Left cardiac atrium (tissue), 4 donors: Measurements from ENCODE around the gene STPG2. TPM values are rescaled to one million over a fixed set of nuclear protein-coding genes. Genes with fewer than 3 reads are reported as not detected.

ENCODE experiments used
- ATAC-seq, 2 donors: fragments of 200-7000 bp; cut with Tn5 transposase; one replicate each; pipeline ENCODE4 v1.9.1; 2020; ENCODE audit warnings: mild to moderate bottlenecking in 2 of 2, moderate library complexity in 2 of 2
- DNase-seq: peaks from one replicate; pipeline ENCODE4 v3.0.0-alpha.2; 2020
- intact Hi-C, 2 donors: fragments of 100-400 bp; cut with DNase I; formaldehyde crosslinking; loops; one replicate each; pipeline versions ENCODE4 v1.14.1 to v1.15.1; 2022 to 2023
- total RNA-seq, 2 donors: library from RNA; stranded (reverse); fragmentation: NEBNext Ultra II Directional; extraction: Animal tissue kit (Norgen Biotek cat#: 25700); gene quantifications; one replicate each; pipeline ENCODE4 v1.2.1, GENCODE V29; 2021
- donor health status: DM: no; HTN: yes; CAD: no.
- donor health status: DM: no; HTN: yes; CAD: no; lungs with severe emphysema.
- donor health status: DM: yes; HTN: yes; CAD: no.
- donor health status: Dilated cardiomyopathy.

Gene STPG2
- total RNA-seq, 2 donors from 2014 or later, result 0.12 to 0.24 TPM

DNA sequence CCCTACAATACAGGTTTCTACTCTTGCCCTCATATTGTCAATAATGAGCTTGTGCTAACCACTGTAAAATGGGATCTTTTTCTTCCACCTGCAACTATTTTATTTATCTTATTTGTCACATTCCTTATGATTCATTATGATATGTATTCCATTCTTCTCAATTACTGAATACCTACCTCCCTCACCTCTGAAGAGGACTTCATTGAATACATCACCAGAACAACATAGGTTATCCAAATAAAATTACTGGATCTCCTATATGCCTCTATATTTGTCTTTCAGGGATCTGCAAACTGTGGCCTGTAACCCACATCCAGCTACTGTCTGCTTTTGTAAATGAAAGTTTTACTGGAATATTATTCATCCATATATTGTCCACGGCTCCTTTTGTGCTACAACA lies 41.3 kb downstream of the STPG2 start:
- intact Hi-C loops, result no loop called here
- ATAC-seq, result no peak
- DNase-seq, result no peak

DNA sequence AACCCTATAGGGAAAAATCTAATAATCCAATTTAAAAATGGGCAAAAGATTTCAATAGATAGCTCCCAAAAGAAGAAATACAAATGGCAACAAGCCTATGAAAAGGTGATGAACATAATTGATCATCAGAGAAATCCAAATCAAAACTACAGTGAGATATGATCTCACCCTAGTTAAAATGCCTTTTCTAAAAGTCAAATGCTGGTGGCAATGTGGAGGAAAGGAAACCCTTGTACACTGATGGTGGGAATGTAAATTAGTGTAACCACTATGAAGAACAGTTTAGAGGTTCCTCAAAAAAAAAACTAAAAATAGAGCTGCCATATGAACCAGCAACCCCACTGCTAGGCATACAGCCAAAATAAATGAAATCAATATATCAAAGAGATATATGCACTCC lies 44.5 kb downstream of the STPG2 start:
- intact Hi-C loops, result no loop called here
- no peak for DNase-seq
- no peak for ATAC-seq

DNA sequence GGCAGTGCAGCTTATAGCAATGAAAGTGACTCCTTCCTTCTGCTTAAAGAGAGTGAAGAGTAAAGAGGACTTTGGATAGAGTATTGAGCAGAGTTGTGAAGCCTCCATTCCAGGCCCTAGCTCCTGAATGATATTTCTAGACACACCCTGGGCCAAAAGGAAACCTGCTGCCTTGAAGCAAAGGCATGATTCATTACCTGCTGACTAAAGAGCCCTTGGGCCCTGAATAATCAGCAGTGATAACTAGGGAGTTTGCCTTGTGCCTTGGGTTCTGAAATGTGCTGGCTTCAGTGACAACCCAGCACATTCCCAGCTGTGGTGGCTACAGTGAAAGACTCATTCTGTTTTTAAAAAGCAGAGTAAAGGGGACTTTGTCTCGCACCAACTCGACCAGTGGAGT lies 49.2 kb downstream of the STPG2 start:
- intact Hi-C loops, result no loop called here
- ATAC-seq, result no peak
- DNase-seq, result no peak

DNA sequence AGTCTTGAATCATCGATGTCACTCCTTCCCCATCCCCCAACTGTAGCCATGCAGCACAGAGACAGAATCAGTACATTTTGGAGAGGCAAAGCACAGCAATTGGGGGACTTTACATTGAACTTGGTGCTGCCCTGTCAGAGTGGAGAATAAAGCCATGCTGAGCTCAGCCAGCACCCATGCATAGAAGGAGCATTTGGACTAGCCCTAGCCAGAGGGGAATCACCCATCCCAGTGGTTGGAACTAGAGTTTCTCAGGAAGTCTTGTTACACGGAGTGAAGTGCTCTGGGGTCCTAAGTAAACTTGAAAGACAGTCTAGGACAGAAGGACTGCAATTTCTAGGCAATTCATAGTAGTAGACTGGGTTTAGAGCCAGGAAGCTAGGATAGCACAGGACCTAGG lies 49.6 kb downstream of the STPG2 start:
- no peak for DNase-seq
- intact Hi-C loops, result no loop called here
- ATAC-seq, result no peak

DNA sequence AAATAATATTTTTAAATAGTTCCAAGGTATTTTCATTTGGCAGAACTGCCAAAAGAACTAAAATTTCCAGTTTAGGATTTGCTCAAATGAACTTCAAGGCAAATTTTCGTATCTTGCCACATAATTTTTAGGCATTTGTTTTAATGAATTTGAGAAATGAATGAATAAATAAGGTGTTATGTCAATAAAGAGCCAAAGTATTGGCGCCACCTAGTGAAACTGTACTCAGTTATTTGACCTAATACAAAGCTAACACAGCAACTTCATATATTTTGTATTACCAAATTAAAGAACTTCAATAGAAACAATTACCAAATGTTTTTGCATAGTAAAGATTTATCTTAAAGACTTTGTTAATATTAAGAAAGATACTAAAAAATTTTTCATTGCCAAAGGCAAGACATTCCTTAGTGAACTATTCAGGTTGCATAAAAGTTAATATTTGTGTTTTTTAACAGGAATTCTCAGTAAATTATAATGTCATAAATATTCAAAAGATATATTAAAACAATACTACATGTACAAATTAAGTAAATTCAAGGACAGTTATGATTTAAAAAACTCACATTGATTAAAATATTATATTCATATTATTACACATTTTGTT lies 50.3 kb downstream of the STPG2 start:
- no peak for DNase-seq
- no peak for ATAC-seq
- intact Hi-C loops, result no loop called here

DNA sequence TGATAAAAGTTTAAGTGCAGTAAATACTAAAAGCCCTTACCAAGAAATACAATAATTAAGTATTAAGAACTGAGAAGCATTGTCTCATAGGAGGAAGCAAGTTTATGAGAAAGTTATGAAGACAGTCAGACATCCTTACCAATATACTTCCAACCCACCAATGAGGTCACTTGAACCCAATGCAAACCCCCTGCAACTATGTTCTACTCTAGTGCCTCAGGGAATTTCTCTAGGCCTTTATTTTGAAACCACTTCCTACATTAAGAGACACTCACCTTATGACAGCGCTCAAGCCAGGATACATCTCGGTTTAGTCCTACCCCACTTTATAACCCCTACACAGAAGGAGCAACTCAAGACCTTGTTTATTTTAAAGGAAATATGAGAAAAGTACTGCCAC lies 61.3 kb downstream of the STPG2 start:
- intact Hi-C loops, result no loop called here
- ATAC-seq (no peak), DNase-seq (no peak)

DNA sequence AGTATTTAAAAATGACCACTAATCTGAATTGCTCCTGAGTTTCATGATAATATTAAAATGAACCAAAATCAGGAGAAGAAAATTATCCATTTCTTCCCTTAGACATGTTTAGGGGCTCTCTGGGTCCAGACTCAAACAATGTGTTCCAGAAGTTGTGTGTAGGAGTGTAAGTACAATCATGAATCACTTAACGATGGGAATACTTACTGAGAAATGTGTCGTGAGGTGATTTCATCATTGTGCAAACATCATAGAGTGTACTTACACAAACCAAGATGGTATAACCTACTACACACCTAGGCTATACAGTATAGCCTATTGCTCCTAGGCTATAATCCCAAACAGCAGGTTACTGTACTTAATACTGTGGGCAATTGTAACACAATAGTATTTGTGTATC lies 74.8 kb downstream of the STPG2 start:
- intact Hi-C loops, result no loop called here
- no peak for DNase-seq
- ATAC-seq, result no peak

DNA sequence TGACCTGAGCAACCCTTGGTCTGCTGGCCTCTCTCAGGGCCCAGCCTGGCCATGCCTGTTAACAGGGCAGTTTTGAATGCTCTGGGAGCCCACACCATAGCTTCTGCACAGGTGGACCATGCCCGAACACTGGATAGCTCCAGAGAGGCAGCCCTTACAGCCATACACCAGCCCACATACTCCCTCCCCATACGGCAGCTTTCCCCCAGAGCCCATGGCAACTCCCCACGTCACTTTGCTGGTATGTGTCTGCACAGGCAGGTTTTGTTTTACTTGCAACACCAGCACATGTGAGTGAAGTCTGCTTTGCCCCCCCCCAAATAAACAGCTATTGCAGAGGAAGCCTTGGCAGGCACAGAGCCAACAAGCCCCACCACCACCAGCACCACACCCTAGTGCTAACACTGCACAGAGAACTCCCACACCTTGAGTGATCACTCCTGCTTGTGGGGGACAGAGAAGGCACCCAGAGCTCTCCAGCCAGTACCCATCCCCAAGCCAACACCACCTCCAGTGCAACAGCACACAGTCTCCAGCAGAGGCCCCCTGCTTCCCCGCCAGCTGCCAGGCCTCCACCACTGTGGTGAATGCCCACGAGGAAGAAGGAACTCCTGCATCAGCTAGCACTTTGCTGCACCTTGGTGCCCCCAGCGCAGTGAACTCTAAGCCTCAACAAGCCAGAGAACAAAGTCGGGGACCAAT lies 87.3 kb downstream of the STPG2 start:
- no peak for ATAC-seq
- intact Hi-C loops, result no loop called here
- no peak for DNase-seq

DNA sequence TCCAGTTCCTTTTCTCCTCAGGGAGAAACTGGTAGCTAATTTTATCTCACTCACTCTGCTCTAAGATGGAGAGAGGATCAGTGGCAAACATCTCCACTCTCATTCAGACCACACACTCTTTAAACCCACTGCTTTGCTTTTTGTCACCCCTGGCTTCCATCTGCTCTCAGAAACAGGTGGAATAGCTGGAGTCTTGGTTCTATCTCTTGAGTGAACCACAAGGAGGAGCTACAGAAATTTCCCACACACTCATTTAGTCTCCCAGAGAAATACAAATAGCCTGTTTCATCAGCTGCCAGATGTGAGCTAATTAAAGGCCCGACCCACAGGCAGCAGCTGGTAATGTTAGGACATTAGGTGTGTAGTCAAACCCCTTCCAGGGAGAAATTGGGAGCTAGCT lies 96.6 kb downstream of the STPG2 start:
- intact Hi-C loops, result no loop called here
- no peak for DNase-seq
- no peak for ATAC-seq

DNA sequence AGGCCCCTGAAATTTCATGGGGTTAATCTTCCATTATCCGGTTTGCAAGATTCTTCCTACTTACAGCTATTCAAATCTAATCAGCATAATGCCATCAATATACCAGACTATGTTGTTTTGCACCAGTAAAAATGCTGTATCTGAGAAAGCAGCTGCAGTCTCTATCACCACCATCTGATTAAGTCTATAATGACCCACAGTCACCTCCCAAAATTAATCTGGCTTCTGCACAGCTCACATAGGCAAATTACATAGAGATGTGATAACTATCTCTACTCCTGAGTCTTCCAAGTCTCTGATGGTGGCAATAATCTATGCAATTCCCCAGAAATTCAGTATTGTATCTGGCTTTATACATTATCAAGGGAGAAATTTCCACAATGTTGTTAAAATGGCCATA lies 113.2 kb downstream of the STPG2 start:
- no peak for DNase-seq
- intact Hi-C loops, result no loop called here

DNA sequence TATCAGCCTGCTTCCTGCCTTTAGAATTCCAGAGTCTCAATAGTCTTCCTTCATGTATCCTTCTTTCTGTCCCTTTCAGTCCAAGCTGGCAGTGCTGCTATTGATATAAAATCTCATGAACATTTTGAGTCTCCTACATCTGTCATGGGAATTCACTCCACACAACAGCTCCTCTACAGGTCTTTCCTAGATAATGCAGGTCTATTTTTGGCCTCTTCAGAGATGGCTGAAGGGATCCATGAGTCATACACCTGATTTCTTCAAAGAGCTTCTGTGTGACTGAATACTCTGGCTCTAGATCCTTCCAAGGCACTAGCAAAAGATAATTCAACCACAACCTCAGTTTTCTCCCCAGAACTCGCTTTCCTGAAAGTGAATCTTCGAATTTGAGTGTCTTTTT lies 115.4 kb downstream of the STPG2 start:
- DNase-seq (no peak), ATAC-seq (no peak)
- intact Hi-C loops, result no loop called here

More for the DNA sequence above, 113.2 kb downstream of the STPG2 start:
- ATAC-seq, result no peak

DNA sequence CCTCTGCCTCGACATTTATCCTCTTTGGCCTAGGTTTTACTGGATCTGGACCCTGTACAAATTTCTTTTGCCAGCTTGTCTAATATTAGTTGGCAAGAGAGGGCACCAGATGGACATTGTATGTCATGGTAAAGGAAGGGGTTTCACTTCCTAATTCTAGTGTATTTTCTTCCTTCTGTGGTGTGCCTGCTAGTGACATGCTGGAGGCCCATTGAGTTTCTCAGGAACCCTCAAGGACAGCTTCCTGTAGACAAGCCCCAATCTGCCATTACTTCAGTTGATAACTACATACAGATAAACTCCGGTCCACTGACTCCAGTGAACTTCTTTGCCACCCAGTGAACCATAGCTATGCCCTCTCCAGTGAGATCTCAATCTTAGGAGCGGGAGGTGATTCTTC lies 116.9 kb downstream of the STPG2 start:
- ATAC-seq (no peak), DNase-seq (no peak)
- intact Hi-C loops, result no loop called here

DNA sequence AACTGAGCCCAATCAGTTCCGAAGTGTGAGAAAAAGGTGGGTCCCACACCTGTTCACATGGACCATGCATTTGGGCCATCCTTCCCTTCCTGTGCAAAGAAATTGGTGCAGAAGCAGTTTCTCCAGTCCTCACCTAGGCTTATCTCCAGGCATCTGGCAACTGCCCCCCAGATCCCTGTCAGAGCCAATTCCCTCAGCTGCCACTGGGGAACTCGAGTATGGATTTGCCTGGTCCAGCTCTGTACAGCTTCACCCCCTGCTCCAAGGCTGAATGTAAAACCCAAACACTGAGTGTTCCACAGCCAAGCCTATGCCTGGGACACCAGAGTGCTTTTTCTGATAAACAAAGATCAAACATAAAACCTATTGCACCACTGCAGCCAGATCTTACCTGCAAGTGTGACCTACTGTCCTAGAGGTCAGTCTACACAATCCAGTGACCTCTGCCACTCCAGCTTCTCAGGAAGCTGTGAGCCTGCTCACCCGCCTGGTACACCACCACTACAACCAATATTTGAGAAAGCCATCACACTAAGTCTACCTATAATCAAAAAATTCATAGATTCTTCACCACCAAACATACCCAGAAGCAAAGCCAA lies 136.4 kb downstream of the STPG2 start:
- no peak for DNase-seq
- no peak for ATAC-seq
- intact Hi-C loops, result no loop called here

DNA sequence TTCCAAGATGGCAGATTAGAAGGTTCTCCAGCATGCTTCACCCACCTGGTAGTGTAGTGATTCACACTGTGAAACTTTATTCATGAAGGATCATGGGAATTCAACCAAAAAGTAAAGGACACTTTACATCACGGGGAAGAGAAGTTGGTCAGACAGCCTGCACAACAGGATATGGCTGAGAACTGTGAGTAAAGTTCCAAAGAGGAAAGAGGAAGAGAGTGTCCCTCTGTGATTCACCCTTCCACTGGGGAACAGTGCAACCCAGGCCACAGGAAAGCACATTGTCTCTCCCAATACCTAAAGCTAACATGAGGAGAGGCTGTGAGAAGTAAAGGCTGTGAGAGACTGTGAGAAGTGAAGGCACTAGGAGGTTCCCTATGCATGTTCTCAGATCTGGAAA lies 137.2 kb downstream of the STPG2 start:
- intact Hi-C loops, result no loop called here

DNA sequence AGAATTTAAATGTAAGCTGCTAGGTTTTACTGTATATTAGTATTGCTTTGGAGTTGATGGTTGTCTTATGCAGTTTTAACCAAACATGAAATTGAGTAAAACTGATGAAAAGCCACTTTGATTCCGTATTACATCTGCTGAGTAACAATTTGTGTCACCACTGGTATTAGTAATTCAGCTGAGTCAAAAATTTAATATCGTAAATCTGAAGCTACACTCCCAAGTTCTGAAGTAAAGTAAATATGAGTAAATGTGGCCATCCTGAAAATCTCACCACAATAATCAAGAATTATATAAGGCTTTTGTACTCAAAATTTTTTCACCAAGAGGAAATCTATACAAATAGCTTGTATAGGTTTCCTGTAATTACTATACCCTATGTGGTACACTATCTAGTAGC lies 142.3 kb downstream of the STPG2 start:
- ATAC-seq, result no peak

More for the DNA sequence above, 137.2 kb downstream of the STPG2 start:
- ATAC-seq (no peak), DNase-seq (no peak)

DNA sequence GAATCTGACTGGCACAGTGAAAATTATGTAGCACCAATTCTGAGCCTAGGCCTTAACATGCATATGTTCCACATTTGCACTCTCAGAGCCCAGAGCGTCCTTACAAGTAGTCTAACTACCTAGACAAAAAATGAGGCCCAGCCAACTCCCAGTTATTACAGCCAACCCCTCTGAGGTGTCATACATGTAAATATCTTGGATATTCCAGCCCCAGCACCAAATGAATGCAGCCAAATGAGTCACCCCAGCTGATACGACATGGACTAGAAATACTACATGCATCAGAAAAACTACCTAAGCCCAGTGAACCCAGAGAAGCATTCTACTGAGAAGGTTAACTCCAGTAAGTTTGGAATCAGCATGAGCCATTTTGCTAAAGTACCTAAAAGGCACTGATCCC lies 145.1 kb downstream of the STPG2 start:
- ATAC-seq (no peak), DNase-seq (no peak)
- intact Hi-C loops, result no loop called here

More for the DNA sequence above, 142.3 kb downstream of the STPG2 start:
- DNase-seq, result no peak
- intact Hi-C loops, result no loop called here

DNA sequence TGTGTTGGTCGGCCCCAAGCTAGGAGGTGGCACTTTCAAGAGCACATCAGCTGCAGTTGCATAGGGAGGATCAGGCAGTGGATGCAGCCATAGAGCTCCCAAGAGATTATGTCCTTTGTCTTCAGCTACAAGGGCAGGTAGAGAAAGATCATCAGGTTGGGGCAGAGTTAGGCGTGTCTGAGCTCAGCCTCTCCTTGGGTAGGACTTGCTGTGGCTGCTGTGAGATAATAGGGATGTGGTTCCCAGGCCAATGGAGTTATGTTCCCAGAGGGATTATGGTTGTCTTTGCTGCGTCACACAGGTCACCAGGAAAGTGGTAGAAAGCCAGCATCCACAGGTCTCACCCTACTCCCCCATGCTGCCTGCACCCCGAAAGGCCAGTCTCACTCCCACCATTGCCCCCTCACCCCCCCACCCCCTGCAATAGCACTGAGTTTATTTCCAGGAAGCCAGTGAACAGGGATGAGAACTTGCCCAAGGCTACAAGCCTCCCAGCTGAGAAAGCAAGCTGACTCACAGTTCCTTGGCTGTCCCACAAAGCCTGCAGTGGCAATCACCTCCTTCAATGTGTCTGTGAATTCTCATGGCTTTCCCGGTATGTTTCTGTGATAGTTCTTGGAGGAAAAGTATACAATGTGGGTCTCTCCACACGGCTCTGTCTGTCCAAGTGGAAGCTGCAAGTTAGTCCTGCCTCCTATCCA lies 148.4 kb downstream of the STPG2 start:
- DNase-seq (no peak), ATAC-seq (no peak)
- intact Hi-C loops, result no loop called here

DNA sequence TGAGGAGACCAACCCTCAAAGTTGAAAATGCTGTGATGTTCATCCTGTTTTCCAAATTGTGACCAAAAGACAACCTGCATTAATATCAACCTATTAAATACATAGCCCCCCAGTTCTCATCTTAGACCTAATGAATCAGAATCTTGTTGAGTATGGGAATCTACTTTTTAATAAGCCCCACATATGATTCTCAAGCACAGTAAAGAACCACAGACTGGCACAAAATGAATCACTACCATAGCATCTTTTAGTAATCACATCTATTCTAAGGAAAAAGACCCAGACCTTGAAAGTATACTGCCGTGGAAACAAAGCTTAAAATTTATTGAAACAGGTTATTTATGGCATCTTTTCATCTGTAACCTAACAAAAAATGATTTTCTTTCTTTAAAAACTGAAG lies 152.9 kb downstream of the STPG2 start:
- DNase-seq, result no peak
- ATAC-seq, result no peak
- intact Hi-C loops, result no loop called here

DNA sequence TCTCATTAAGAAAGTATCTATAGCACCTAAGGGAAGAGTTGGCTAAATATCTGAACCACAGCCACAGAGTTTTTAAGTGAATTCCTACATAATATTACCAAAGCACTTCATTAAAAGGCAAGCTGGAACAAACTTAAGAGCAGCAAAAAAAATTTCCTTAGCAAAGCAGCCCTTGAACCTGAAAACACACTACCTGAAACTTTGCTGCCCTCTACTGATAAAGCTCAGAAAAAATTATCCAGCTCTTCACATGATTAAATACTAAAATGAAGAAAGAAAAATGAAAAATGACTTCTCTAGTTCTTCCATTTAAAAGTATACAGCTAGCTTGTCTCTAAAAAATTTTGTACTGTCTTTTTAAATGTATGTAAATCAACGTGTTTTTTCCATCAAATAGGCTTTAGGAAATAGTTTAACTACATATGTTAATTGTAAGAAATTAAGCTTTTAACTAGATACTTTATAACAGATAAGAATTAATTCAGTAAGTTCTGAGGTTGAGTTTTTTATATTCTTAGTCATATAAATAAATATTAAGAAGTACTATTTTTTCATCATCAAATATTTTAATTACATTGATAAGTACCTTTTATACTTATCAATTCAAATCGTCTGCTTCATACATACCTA lies 156.1 kb downstream of the STPG2 start:
- no peak for ATAC-seq
- intact Hi-C loops, result no loop called here
- DNase-seq, result no peak

DNA sequence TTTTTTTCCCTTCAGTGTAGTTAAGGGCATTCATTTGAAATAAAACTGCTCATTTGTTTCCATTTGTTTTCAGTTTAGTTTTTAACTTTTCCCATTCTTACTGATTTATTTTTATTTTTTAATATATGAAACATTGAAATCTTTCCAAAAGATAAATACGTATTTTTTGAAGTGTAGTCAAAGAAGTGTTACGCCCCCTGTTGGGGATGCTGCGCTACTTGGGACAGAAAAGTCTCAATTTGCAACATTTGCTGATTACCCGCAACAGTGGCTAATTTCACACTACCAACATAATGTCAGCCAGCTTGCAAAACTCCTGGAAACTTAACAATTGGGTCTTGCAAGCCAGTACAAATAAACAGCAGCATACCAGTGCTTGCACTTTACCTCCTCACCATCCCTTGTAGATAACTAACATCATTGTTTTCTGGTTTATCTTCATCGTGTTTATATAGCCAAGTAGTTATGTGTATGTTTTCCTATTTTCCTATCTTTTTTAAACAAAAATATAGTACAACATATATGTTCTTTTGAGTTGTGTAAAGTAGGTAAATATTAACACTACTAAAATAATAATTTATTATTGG lies 158.6 kb downstream of the STPG2 start:
- intact Hi-C loops, result no loop called here
- ATAC-seq (no peak), DNase-seq (no peak)
